GM10847 (cell line): ENCODE data around the gene OR13C2.

Experiments used
- POLR2A ChIP-seq: IDR thresholded peaks from 2 replicates; pipeline ENCODE4 v1.6.1; 2011; ENCODE audit not compliant: insufficient read length; ENCODE audit errors: extremely low read depth

OR13C2 gene

GRCh38 chr9:104568868-104569267, 36.6 kb downstream of the OR13C2 start, which contains the start of gene OR13C8:
OR13C8 (plus strand) TSS chr9:104569168; CDS start chr9:104569168, 0 bp downstream.
- TF ChIP-seq POLR2A: no peak

GRCh38 chr9:104564358-104564757, 41.1 kb downstream of the OR13C2 start:
- TF ChIP-seq POLR2A: no peak

DNA sequence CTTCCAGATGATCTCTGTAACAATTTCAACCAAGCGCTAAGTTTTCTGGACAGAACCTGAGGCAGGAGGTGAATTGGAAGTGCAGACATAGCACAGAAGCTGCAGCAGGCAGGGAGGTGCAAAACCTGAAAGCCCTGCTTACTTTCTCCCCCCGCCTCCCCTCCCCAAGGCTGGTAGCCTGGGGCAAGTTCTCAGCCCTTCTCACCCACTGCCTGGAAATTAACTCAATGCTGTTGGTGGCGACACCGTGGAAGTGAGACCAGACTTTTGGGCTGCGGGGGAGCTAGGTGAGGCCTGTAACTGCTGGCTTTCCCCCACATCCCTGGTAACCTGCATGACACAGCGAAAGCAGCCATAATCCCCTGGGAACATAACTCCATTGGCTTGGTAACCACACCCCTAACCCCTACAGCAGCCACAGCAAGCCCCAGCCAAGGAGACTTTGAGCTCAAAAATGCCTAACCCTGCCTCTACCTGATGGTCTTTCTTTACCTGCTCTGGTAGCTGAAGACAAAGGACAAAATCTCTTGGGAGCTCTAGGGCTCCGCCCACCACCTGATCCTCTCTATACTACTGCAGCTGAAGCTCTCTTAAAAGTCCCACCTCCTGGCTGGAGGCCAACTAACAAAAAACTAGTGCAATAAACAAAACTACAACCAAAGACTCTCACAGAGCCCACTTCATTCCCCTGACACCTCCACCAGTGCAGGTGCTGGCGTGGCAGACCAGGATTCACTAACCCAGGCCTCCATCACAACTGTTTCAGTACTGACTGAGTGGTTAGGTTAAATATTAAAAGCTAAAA, 48.4 kb downstream of the OR13C2 start:
- no peak for TF ChIP-seq POLR2A

DNA sequence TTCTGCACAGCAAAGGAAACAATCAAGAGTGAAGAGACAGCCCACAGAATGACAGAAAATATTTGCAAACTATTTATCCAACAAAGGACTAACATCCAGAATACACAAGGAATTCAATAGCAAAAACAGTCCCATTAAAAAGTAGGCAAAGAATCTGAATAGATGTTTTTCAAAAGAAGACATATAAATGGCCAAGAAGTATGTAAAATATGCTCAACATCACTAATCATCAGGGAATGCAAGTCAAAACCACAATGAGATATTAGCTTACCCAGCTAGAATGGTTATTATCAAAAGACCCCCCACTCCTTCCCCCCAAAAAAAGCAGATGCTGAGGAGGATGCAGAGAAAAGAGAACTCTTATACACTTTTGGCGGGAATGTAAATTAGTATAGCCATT, 49.9 kb downstream of the OR13C2 start:
- no peak for TF ChIP-seq POLR2A
